Fibroblast of upper back skin (primary cell): ENCODE results near the gene BACH1.

ENCODE experiments used
- DNase-seq: peaks from one replicate; pipeline ENCODE4 v3.0.0-alpha.2; 2013

BACH1 gene

GRCh38 chr21:29384683-29385359 is 86.1 kb downstream of the BACH1 start:
- DNase-seq, result no peak

- no peak for DNase-seq
Measured at GRCh38 chr21:29385934-29386520, 87.3 kb downstream of the BACH1 start.

GRCh38 chr21:29386803-29387202 is 88.1 kb downstream of the BACH1 start:
- DNase-seq, result no peak

- no peak for DNase-seq
Measured at GRCh38 chr21:29387598-29387997, 88.9 kb downstream of the BACH1 start.

- peak; percentile 23 for DNase-seq
Measured at GRCh38 chr21:29389136-29389535, 90.4 kb downstream of the BACH1 start.

GRCh38 chr21:29390778-29391177 is 92.1 kb downstream of the BACH1 start:
- DNase-seq, result peak; percentile 19

GRCh38 chr21:29394051-29394450 is 95.3 kb downstream of the BACH1 start:
- DNase-seq, result no peak
